ENCODE results near the gene MED7.

GRCh38 chr5:157187046-157187754 lies 44.5 kb upstream of the MED7 start:
- no peak for TF ChIP-seq CTCF (conservative IDR thresholded peaks at IDR 0.05)
- no peak for TF ChIP-seq ZFX (IDR thresholded peaks at IDR 0.05)

Data from C4-2B (cell line).